ENCODE results near the gene MREG. TPM values are rescaled to one million over a fixed set of nuclear protein-coding genes. Genes with fewer than 3 reads are reported as not detected.

The MREG gene
- total RNA-seq, 1 experiment from 2014 or later = 4.6 TPM

GRCh38 chr2:215919624-215920243 lies 93.6 kb downstream of the MREG start:
- no peak for DNase-seq (ENCODE audit: low read depth)

DNA sequence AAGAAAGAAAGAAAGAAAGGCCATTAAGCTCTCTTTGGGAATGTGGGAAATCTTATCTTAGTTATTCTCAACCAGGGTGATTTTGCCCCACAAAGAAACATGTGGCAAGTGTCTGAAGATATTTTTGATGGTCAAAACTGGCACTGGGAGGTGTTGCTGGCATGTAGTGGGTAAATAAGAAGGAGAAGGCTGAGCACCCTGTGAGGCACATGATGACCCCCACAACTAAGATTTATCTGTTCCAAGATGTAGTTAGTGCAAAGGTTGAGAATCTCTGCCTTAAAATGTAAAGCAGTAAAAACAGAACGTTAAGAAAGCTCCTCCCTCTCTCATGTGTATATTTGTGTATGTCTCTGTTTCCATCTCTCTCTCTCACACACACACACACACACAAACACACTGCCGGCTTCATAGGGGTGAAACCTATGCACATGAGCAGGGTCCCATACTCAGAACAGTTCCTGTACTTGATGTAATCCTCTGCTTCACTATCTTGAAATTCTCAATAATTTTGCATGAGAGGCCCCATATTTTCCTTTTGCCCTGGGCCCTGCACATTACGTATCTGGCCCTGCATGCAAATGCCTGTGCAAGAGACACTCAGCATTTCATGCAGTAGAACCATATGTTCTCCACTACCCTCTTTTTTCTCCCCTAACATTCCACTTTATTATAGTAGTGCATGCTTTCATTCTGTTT lies 94.3 kb downstream of the MREG start:
- peak; percentile 52 for DNase-seq (ENCODE audit: low read depth)

- DNase-seq (ENCODE audit: low read depth) = peak; percentile 95
Observed at GRCh38 chr2:215917953-215918620, 95.3 kb downstream of the MREG start.

GRCh38 chr2:215915441-215915840 lies 97.9 kb downstream of the MREG start:
- DNase-seq (ENCODE audit: low read depth) = no peak

DNA sequence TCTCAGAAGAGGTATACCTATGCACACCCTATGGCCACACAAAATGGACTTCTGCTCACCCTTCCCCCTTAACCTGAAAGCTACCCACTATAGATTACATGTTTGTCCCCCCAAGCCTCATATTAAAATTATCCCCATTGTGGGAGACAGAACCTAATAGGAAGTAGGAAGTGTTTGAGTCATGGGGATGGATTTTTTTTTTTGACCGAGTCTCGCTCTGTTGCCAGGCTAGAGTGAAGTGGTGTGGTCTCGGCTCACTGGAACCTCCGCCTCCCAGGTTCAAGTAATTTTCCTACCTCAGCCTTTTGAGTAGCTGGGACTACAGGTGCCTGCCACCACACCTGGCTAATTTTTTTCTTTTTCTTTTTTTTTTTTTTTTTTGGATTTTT lies 98.6 kb downstream of the MREG start:
- no peak for DNase-seq (ENCODE audit: low read depth)

DNA sequence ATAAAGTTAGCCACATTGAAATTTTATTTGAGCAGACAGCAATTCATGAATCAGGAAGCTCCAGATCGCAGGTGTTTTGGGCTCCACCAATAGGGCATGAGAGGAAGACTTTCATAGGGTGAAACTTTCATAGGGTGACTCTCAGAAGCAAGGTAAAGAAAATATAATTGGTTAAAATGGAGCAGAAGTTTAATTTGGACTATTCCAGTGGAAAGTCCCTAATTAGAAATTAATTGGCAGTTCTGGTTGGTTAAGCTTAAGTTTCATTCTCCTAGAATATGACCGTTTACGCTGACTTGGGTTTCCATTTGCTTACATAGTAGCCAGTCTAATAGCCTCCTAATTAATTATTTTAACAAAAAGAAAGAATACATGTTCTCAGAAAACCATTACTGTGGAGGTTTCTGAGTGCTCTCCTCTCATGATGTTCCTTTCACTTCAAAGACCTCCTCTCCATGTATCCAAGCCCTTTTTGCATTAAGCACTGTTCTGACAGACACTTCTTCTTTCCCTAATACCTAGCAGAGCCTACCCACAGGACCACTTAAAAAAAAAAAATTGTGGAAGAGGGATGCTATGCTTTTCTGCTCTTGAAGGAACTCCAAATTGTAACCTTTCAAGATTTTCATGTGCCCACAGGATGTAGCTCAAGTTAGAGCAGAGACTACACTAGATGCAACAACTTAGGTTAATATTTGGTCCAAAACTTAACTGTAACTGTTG lies 99.1 kb downstream of the MREG start:
- DNase-seq (ENCODE audit: low read depth) = no peak

DNA sequence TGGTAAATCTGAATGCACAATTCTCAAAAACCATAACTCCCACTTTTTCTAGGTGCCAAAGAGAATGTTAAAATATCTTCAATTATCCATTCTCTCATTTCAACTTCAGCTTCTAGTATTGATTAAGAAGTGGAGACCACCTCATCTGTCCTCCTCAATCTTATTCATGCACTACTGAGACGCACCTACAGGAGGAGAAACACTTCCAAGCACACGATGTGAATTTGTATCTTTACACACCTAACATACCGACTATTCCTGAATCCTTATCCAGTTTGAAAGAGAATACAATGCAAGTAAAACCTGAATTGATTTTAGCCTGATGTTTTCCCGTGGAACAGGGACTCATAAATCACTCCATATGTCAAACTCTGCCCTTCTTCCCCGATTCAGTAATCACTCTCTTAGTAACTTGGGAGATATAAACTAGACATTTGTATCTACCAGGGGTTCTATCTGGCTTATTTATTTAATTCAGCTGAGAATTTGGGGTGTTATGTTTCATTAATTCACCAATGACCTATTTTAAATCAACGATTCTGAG lies 101.0 kb downstream of the MREG start:
- DNase-seq (ENCODE audit: low read depth) = no peak

GRCh38 chr2:215911301-215912085 lies 101.9 kb downstream of the MREG start:
- DNase-seq (ENCODE audit: low read depth) = no peak

DNA sequence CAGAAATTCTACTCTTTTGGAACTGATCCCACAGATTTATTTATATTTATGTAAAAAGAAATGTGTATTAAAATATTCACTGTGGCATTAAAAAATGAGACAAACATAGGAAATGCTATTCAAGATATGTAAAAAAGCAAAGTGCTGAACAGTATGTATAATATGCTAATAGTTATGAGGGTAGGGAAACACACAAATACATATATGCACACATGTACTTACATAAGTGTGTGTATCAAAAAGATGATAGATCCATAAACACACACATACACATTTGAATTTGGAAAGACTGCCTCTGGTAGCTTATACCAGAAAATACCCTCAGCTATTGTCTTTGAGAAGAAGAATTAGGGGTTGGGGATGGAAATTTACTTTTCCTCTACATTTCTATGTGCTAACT lies 103.2 kb downstream of the MREG start:
- no peak for DNase-seq (ENCODE audit: low read depth)

GRCh38 chr2:215907147-215907546 lies 106.2 kb downstream of the MREG start:
- no peak for DNase-seq (ENCODE audit: low read depth)

DNA sequence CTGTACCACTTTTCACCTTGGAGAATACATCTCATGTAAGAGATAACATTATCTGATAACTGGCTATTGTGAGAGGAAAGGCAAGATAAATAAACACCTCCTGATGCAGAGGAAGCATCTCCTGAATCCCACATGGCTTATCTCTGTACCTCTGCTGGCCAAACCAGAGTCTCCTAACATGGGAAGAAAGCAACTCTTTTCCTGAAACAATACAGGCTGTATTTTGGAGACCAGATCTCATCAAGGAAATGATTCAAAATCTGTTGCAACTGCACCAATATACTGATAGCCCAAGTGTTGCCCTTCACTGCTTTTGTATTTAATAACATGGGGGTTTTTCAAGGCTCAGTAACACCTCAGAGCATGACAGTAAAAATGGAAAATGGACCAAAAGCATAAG lies 106.9 kb downstream of the MREG start:
- no peak for DNase-seq (ENCODE audit: low read depth)

- DNase-seq (ENCODE audit: low read depth) = no peak
Observed at GRCh38 chr2:215905691-215906090, 107.7 kb downstream of the MREG start.

DNA sequence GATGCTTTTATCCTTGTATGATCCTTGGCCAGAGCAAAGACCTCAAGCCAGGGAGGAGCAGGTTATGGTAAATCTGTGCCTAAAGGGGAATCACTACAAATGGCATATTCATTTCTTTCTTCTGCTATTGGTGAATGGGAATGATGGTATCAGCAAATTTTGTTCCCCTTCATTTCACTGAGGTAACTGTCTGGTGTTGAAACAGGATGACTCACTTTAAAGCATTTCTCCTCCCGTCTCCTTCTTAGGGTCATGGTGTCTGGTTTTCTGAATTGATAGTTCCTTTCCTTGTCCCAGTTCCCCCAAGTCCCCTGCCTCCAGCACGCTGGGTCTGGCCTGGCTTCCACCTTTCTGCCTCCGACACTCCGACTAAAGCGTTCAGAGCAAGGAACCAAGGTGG lies 109.2 kb downstream of the MREG start:
- DNase-seq (ENCODE audit: low read depth) = peak; percentile 75

DNA sequence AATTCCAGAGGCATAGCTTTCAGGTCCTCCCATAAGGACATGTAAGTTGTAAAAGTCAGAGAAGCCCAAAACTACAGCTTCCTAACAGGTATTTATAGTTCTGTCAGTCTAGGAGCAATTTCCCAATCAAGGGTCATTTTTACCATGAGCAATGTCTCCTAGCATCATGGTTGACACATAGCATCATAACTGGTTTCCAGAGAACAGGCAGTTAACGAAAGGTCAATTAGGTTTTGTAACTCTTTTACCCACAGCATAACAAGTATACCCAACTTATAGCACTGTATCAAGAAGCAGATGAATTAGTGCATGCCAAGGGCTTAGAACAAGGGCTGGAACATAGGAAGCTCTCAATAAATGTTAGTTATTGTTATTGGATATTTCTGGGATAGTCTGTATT lies 110.1 kb downstream of the MREG start:
- DNase-seq (ENCODE audit: low read depth) = no peak

DNA sequence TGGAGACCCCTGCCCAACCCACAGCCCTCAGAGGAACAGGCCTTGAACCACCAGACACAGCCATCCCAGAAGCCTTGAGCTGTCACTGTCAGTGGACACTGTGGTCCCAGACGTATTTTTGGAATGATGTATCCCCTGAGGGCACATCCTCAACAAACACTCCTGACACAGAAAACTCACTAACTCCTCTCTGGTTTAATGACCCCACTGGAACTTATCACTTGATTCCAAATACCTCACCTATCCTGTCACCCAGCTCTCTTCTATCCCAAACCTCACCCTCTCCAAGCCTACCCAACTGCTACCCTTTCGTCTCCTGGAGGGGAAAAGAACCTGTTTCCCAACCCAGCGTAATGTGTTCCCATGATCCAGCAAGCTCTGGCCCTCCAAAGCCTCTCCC lies 111.6 kb downstream of the MREG start:
- DNase-seq (ENCODE audit: low read depth) = no peak

DNA sequence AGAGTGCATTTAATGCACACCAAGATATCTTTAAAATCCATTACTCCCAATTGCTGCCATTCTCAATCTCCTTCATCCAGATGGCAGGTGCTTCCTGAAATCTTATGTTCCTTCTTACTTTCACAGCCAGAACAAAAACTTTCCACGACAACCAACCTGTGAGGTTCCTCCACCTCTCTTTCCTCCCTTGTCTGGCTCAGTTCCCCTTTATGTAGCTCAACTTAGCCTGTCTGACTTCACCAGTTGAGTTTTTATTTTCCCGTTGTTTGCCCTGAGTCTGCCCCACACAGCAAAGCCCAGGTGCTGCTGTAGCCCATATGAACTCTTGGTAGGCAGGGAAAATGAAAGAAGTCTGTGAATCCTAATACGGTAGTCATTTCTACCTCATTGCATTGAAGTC lies 112.5 kb downstream of the MREG start:
- no peak for DNase-seq (ENCODE audit: low read depth)

DNA sequence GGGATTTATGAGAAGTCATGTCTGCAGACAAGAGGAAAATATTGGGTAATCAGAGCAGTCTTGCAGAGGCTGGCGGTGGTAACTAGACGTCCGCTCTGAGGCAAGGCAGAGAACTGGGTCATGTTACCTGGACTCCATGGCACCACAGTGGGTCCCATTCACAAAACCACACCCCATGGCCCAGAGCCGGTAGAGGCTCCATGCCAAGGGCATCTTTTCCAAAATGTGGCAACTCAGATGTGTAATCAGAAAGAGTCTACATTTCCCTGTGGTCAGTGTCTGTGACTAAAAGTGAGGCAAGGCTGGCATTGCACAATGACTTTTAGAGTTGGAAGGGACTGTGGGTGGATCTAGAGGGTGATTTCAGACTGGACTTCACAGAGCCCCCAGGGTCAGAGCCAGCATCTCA lies 113.1 kb downstream of the MREG start:
- DNase-seq (ENCODE audit: low read depth) = peak; percentile 85

DNA sequence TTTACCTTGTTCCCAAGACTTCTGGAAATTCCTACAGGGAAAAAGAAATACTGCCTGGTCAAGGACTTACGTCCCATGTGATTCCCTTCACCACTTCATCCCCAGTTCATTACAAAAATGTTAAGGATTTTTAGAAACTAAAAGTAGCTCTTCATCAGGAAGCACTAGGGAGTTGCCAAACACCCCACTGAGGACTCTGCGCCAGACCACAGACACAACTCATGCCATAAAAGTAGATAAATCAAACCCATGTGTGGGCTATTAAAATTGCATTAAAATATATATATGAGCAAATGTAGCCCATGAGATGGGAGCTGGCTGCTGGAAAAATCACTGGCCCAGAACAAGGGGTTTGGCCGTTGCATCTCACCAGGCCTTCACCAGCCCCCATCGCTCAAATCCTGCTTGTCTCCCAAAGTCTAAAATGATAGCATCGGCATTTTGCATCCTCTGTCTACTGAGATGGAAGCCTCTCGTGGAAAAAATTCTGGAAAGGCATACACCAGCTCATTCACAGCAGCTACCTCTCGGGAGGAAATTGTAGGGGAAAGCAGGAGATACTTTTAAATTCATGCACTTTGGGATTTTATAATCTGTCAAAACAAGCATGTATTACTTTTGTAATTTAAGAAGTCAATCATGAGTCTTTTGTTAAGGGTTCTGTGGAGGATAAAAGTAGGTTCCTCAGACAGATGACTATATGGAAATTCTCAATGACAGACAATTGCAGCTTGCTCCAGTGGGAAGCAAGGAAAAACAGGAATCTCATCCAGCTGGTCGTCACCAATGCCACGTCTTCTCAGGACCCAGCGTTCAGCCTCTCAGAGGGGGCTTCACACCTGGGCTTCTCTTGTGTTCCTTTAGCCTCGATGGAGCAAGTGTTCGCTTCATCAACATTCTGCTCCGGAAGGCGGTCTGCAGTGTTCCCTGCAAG lies 113.9 kb downstream of the MREG start:
- DNase-seq (ENCODE audit: low read depth) = peak; percentile 71

DNA sequence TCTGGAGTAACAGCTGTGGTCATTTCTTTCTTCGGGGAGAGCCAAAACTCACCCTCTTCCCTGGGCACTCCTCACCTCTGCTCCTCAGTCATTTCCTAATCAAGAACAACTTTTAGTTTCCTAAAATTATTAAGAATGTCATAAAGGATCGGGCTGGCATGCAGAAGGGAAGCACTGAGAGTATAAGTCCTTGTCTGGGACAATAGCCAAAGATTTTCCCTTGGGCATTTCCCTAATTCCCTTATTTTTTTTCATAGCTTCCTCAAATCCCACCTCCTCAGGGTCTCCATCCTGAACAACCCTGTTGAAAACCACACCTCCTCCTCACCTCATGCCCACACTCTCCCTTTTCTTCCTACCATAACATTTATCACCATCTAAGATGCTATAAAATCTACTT lies 115.0 kb downstream of the MREG start:
- no peak for DNase-seq (ENCODE audit: low read depth)

GRCh38 chr2:215896921-215897320 lies 116.4 kb downstream of the MREG start:
- no peak for DNase-seq (ENCODE audit: low read depth)
